Smooth muscle cell (in vitro differentiated cells): Measurements from ENCODE around the gene IFIT2. TPM values are rescaled to one million over a fixed set of nuclear protein-coding genes. Genes with fewer than 3 reads are reported as not detected.

Experiments used
- DNase-seq: peaks from one replicate; lab custom pipeline; 2025; ENCODE audit not compliant: unreplicated experiment; lab: John Stamatoyannopoulos, UW
- H2AFZ ChIP-seq: fragments of 200-600 bp; sonication (generic); 2 replicates; pipeline ENCODE4 v1.6.0; 2016; ENCODE audit warnings: antibody characterized with exemption, low read depth, mild to moderate bottlenecking
- H3F3A ChIP-seq: fragments of 200-600 bp; sonication (generic); 2 replicates; pipeline ENCODE4 v1.6.0; 2017; ENCODE audit warnings: antibody characterized with exemption, low read depth
- H3K27ac ChIP-seq: fragments of 200-600 bp; sonication (generic); 2 replicates; pipeline ENCODE4 v1.5.1; 2016; ENCODE audit warnings: low read depth, mild to moderate bottlenecking
- H3K27me3 ChIP-seq: fragments of 200-600 bp; sonication (generic); 2 replicates; pipeline ENCODE4 v1.6.1; 2016; ENCODE audit warnings: low read depth, mild to moderate bottlenecking
- H3K36me3 ChIP-seq: fragments of 200-600 bp; sonication (generic); 2 replicates; pipeline ENCODE4 v1.5.1; 2016; ENCODE audit warnings: low read depth
- H3K4me1 ChIP-seq: fragments of 200-600 bp; sonication (generic); 2 replicates; pipeline ENCODE4 v1.5.1; 2016; ENCODE audit warnings: low read depth
- H3K4me2 ChIP-seq: fragments of 200-600 bp; sonication (generic); 2 replicates; pipeline ENCODE4 v1.6.0; 2016; ENCODE audit warnings: mild to moderate bottlenecking
- H3K4me3 ChIP-seq: fragments of 200-600 bp; sonication (generic); 2 replicates; pipeline ENCODE4 v1.5.1; 2016; ENCODE audit warnings: mild to moderate bottlenecking
- H3K79me2 ChIP-seq: fragments of 200-600 bp; sonication (generic); 2 replicates; pipeline ENCODE4 v1.6.0; 2016; ENCODE audit warnings: low read depth, mild to moderate bottlenecking
- H3K9ac ChIP-seq: fragments of 200-600 bp; sonication (generic); 2 replicates; pipeline ENCODE4 v1.6.0; 2016; ENCODE audit warnings: low read depth
- H3K9me3 ChIP-seq: fragments of 200-600 bp; sonication (generic); replicated peaks from 2 replicates; pipeline ENCODE4 v1.5.1; 2016; ENCODE audit warnings: low read depth
- H4K20me1 ChIP-seq: fragments of 200-600 bp; sonication (generic); 2 replicates; pipeline ENCODE4 v1.6.0; 2016; ENCODE audit warnings: low read depth
- WGBS: methylation state at CpG from one replicate; pipeline ENCODE4 v1.1.7; 2016; ENCODE audit warnings: low lambda C conversion rate; 5-methylcytosine and 5-hydroxymethylcytosine counted together
- polyA plus RNA-seq: library from polyadenylated mRNA; unstranded; fragments of >200 nt; fragmentation: Nextera tagmentation; extraction: Ambion mirVana; gene quantifications from 2 replicates; pipeline ENCODE4 v1.2.1, GENCODE V29; 2016
- total RNA-seq: library from RNA; depleted of rRNA; stranded (reverse); fragments of >200 nt; gene quantifications from 2 replicates; pipeline ENCODE4 v1.2.3, GENCODE V29; 2014
- TF ChIP-seq, protein P1 (sequence below): fragments of 200-600 bp; sonication (generic); IDR thresholded peaks from 2 replicates; pipeline ENCODE4 v1.5.1; 2017; ENCODE audit warnings: borderline replicate concordance, mild to moderate bottlenecking, antibody characterized with exemption; ENCODE audit not compliant: insufficient read depth, poor library complexity, severe bottlenecking

The IFIT2 gene
- total and polyA plus RNA-seq, 2 experiments from 2014 or later: 0.27 to 1.5 TPM

DNA sequence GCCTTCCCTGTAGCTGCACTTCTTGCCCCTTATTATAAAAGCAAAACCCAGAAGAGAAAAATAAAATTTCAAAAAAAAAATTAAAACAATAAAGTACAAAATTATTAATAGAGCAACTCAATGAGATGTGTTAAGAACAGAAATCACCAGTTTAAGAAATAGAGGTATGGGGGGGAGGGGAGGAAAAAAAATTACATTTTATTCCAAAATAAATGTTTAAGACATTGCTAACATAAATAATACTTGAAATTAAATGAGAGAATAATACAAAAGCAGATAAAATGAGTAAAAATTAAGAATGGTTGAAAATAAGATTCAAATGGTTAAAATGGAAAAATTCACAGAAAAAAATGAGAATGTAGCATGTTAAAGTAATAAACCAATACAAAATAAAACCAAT, 3.1 kb downstream of the IFIT2 start:
- Histone ChIP-seq H3K36me3 (no peaks in the 10 kb centered on the region), H3K27ac (no peak overlapping the region), H3K4me3 (no peak overlapping the region), H3K9me3 (no peaks in the 10 kb centered on the region), H3K79me2 (no peaks in the 10 kb centered on the region), H3K4me2 (no peak overlapping the region), H3K27me3 (no peaks in the 10 kb centered on the region), H2AFZ (no peak overlapping the region), H4K20me1 (no peaks in the 10 kb centered on the region), H3K9ac (no peak overlapping the region), H3F3A (no peaks in the 10 kb centered on the region), H3K4me1 (peaks cover 2% of the 10 kb centered on the region)
- TF ChIP-seq, protein P1, sequence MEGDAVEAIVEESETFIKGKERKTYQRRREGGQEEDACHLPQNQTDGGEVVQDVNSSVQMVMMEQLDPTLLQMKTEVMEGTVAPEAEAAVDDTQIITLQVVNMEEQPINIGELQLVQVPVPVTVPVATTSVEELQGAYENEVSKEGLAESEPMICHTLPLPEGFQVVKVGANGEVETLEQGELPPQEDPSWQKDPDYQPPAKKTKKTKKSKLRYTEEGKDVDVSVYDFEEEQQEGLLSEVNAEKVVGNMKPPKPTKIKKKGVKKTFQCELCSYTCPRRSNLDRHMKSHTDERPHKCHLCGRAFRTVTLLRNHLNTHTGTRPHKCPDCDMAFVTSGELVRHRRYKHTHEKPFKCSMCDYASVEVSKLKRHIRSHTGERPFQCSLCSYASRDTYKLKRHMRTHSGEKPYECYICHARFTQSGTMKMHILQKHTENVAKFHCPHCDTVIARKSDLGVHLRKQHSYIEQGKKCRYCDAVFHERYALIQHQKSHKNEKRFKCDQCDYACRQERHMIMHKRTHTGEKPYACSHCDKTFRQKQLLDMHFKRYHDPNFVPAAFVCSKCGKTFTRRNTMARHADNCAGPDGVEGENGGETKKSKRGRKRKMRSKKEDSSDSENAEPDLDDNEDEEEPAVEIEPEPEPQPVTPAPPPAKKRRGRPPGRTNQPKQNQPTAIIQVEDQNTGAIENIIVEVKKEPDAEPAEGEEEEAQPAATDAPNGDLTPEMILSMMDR: no peak
- no peak for DNase-seq

DNA sequence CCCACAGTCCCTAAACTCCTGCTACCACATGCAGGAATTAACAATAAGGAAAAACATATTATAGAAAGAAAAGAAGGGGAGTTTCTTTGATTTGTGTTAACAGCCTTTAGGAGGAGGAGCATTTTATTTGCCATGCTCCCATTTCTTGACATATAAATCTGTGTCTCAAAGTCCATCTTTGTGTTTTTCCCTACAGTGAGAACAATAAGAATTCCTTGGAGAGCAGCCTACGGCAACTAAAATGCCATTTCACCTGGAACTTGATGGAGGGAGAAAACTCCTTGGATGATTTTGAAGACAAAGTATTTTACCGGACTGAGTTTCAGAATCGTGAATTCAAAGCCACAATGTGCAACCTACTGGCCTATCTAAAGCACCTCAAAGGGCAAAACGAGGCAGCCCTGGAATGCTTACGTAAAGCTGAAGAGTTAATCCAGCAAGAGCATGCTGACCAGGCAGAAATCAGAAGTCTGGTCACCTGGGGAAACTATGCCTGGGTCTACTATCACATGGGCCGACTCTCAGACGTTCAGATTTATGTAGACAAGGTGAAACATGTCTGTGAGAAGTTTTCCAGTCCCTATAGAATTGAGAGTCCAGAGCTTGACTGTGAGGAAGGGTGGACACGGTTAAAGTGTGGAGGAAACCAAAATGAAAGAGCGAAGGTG, 4.1 kb downstream of the IFIT2 start:
- TF ChIP-seq, protein P1: no peak
- 94% methylated on average over 9 of the region's 9 CpGs for WGBS
- Histone ChIP-seq H3K27me3 (no peaks in the 10 kb centered on the region), H2AFZ (no peak overlapping the region), H3K9ac (no peak overlapping the region), H3K27ac (no peak overlapping the region), H3K4me2 (no peak overlapping the region), H3K4me3 (no peak overlapping the region), H3K79me2 (no peaks in the 10 kb centered on the region), H3K36me3 (no peaks in the 10 kb centered on the region), H3F3A (no peaks in the 10 kb centered on the region), H3K9me3 (no peaks in the 10 kb centered on the region), H3K4me1 (peaks cover 2% of the 10 kb centered on the region), H4K20me1 (no peaks in the 10 kb centered on the region)
- no peak for DNase-seq

DNA sequence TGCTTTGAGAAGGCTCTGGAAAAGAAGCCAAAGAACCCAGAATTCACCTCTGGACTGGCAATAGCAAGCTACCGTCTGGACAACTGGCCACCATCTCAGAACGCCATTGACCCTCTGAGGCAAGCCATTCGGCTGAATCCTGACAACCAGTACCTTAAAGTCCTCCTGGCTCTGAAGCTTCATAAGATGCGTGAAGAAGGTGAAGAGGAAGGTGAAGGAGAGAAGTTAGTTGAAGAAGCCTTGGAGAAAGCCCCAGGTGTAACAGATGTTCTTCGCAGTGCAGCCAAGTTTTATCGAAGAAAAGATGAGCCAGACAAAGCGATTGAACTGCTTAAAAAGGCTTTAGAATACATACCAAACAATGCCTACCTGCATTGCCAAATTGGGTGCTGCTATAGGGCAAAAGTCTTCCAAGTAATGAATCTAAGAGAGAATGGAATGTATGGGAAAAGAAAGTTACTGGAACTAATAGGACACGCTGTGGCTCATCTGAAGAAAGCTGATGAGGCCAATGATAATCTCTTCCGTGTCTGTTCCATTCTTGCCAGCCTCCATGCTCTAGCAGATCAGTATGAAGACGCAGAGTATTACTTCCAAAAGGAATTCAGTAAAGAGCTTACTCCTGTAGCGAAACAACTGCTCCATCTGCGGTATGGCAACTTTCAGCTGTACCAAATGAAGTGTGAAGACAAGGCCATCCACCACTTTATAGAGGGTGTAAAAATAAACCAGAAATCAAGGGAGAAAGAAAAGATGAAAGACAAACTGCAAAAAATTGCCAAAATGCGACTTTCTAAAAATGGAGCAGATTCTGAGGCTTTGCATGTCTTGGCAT, 4.8 kb downstream of the IFIT2 start:
- H3K27ac ChIP-seq: no peak overlapping the region
- H3K9ac ChIP-seq: no peak overlapping the region
- no peaks in the 10 kb centered on the region for H3K9me3 ChIP-seq
- no peak overlapping the region for H3K4me3 ChIP-seq
- no peak overlapping the region for H3K4me2 ChIP-seq
- H3K27me3 ChIP-seq: no peaks in the 10 kb centered on the region
- H3K36me3 ChIP-seq: no peaks in the 10 kb centered on the region
- DNase-seq: no peak
- WGBS: 95% methylated on average over 13 of the region's 13 CpGs
- TF ChIP-seq, protein P1: no peak
- no peaks in the 10 kb centered on the region for H3K79me2 ChIP-seq
- H2AFZ ChIP-seq: no peak overlapping the region
- H3K4me1 ChIP-seq: peaks cover 2% of the 10 kb centered on the region
- H3F3A ChIP-seq: no peaks in the 10 kb centered on the region
- no peaks in the 10 kb centered on the region for H4K20me1 ChIP-seq

DNA sequence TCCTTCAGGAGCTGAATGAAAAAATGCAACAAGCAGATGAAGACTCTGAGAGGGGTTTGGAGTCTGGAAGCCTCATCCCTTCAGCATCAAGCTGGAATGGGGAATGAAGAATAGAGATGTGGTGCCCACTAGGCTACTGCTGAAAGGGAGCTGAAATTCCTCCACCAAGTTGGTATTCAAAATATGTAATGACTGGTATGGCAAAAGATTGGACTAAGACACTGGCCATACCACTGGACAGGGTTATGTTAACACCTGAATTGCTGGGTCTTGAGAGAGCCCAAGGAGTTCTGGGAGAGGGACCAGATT, 5.4 kb downstream of the IFIT2 start:
- Histone ChIP-seq H3K4me3 (no peak overlapping the region), H3K4me2 (no peak overlapping the region), H3K9me3 (no peaks in the 10 kb centered on the region), H4K20me1 (no peaks in the 10 kb centered on the region), H3F3A (no peaks in the 10 kb centered on the region), H3K27ac (no peak overlapping the region), H3K36me3 (no peaks in the 10 kb centered on the region), H3K9ac (no peak overlapping the region), H3K4me1 (peaks cover under 1% of the 10 kb centered on the region), H3K79me2 (no peaks in the 10 kb centered on the region), H3K27me3 (no peaks in the 10 kb centered on the region), H2AFZ (no peak overlapping the region)
- DNase-seq: no peak
- TF ChIP-seq, protein P1: no peak
